Measurements from ENCODE around the gene CMIP. TPM values are rescaled to one million over a fixed set of nuclear protein-coding genes. Genes with fewer than 3 reads are reported as not detected.

Gene CMIP
- 5.5 and 10.1 TPM in 2 replicates for total RNA-seq

GRCh38 chr16:81444448-81445121 is at the start of gene CMIP:
CMIP (plus strand) TSS chr16:81444808.

Other genes with a start within 250 kb of the CMIP start
- gene BCO1, start 206.1 kb upstream of the CMIP start, total RNA-seq = 0.12 TPM in 1 of 2 replicates, not detected in the other
- gene GAN, start 129.8 kb upstream of the CMIP start, total RNA-seq = 7.7 and 10.5 TPM in 2 replicates